Natural killer cell (primary cell): ENCODE data around the gene DUS1L. TPM values are rescaled to one million over a fixed set of nuclear protein-coding genes. Genes with fewer than 3 reads are reported as not detected.

Experiments
- ATAC-seq, 3 donors: fragments of 150-1000 bp in 2 of 3; fragments of 200-7000 bp in 1 of 3; cut with Tn5 transposase; 1 replicate in 1 of 3; 2 replicates in 2 of 3; pipeline ENCODE4 v1.10.0; 2021; ENCODE audit warnings: mild to moderate bottlenecking in 2 of 3, moderate library complexity in 2 of 3
- DNase-seq, 2 donors: peaks; one replicate each; pipeline versions ENCODE4 v3.0.0 to v3.0.0-alpha.2; 2013 to 2021; ENCODE audit warnings: mixed read lengths in 1 of 2
- H3K27ac ChIP-seq: one replicate; pipeline ENCODE4 v1.5.1; 2013; ENCODE audit warnings: mild to moderate bottlenecking, low read length
- H3K27me3 ChIP-seq: one replicate; pipeline ENCODE4 v1.6.1; 2013; ENCODE audit warnings: low read length; ENCODE audit not compliant: control insufficient read depth, insufficient read depth
- H3K36me3 ChIP-seq: one replicate; pipeline ENCODE4 v1.6.1; 2013; ENCODE audit warnings: low read length; ENCODE audit not compliant: control insufficient read depth, insufficient read depth
- H3K4me1 ChIP-seq: one replicate; pipeline ENCODE4 v1.6.1; 2013; ENCODE audit warnings: low read length; ENCODE audit not compliant: control insufficient read depth, insufficient read depth
- H3K4me3 ChIP-seq: one replicate; pipeline ENCODE4 v1.5.1; 2013; ENCODE audit warnings: low read length
- H3K9me3 ChIP-seq: one replicate; pipeline ENCODE4 v1.6.1; 2013; ENCODE audit warnings: low read length; ENCODE audit not compliant: control insufficient read depth, insufficient read depth
- H3K27ac Mint-ChIP-seq, 2 donors: one replicate each; pipeline ENCODE4 v1.8.0; 2022; ENCODE audit warnings: mild to moderate bottlenecking in 2 of 2, mixed read lengths in 2 of 2, moderate library complexity in 1 of 2
- H3K27me3 Mint-ChIP-seq, 2 donors: one replicate each; pipeline ENCODE4 v1.8.0; 2022; ENCODE audit warnings: low read depth in 2 of 2, mixed read lengths in 2 of 2
- H3K36me3 Mint-ChIP-seq: one replicate; pipeline ENCODE4 v1.8.0; 2022; ENCODE audit warnings: mixed read lengths
- H3K4me1 Mint-ChIP-seq, 2 donors: one replicate each; pipeline ENCODE4 v1.8.0; 2022; ENCODE audit warnings: mixed read lengths in 2 of 2
- H3K4me3 Mint-ChIP-seq: one replicate; pipeline ENCODE4 v1.8.0; 2022; ENCODE audit warnings: mild to moderate bottlenecking, moderate library complexity, mixed read lengths
- H3K9me3 Mint-ChIP-seq, 2 donors: one replicate each; pipeline ENCODE4 v1.8.0; 2022; ENCODE audit warnings: mixed read lengths in 2 of 2
- WGBS: methylation state at CpG from one replicate; pipeline ENCODE4 v1.1.7; 2013; ENCODE audit warnings: missing lambda C conversion rate; ENCODE audit not compliant: insufficient coverage; 5-methylcytosine and 5-hydroxymethylcytosine counted together
- intact Hi-C: fragments of 100-400 bp; cut with micrococcal nuclease; formaldehyde crosslinking; loops from one replicate; pipeline ENCODE4 v1.14.2; 2022
- total RNA-seq, 4 donors: library from RNA; stranded (reverse); fragments of 120-200 nt in 1 of 4; gene quantifications; one replicate each; pipeline versions ENCODE4 v1.2.3 to v1.2.4, GENCODE V29; 2013 to 2022
- TF ChIP-seq, protein P1 (sequence below): fragments of 200-600 bp; IDR thresholded peaks from one replicate; pipeline ENCODE4 v1.8.0; 2022; ENCODE audit warnings: antibody characterized with exemption

Gene DUS1L
- total RNA-seq, 3 donors from 2014 or later (not counting 1 experiment from before 2014, with no cell fraction given): 122 to 144 (median 136) TPM

DNA sequence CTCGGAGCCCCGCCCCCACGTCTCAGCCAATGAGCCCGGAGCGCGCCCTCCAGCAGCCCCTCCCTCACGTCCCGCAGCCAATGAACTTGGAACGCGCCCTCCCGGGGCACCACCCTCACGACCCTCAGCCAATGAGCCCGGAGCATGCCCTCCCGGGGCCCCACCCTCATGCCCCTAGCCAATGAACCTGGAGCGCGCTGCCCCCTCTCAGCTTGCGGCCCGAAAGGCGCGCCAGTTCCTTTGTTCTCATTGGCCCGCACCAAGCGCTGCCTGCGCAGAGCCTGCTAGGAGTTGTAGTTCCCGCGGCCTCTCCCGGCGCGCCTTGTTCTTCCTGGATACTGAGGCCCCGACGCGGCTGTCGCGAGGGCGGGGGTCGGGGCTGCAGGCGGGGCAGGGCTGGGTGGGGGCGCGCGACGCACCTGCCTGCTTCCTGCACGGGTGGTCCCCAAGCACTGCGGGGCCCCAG, 42.6 kb downstream of the DUS1L start, which contains the start of gene LRRC45:
Gene LRRC45, plus strand, starts transcription at position 325 of the 466 bp plus-strand sequence. CDS start 339 bp downstream, outside the sequence.
- TF ChIP-seq, protein P1, sequence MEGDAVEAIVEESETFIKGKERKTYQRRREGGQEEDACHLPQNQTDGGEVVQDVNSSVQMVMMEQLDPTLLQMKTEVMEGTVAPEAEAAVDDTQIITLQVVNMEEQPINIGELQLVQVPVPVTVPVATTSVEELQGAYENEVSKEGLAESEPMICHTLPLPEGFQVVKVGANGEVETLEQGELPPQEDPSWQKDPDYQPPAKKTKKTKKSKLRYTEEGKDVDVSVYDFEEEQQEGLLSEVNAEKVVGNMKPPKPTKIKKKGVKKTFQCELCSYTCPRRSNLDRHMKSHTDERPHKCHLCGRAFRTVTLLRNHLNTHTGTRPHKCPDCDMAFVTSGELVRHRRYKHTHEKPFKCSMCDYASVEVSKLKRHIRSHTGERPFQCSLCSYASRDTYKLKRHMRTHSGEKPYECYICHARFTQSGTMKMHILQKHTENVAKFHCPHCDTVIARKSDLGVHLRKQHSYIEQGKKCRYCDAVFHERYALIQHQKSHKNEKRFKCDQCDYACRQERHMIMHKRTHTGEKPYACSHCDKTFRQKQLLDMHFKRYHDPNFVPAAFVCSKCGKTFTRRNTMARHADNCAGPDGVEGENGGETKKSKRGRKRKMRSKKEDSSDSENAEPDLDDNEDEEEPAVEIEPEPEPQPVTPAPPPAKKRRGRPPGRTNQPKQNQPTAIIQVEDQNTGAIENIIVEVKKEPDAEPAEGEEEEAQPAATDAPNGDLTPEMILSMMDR: no peak
- peak; percentile 99 for DNase-seq
- Mint-ChIP-seq H3K27me3 (no peaks in the 10 kb centered on the region), H3K9me3 (no peaks in the 10 kb centered on the region), H3K36me3 (no peaks in the 10 kb centered on the region), H3K4me1 (peaks cover 7 to 34% of the 10 kb centered on the region in 2 donors), H3K27ac (peak within 1 kb of the TSS in 1 of 2 donors; percentile 92), H3K4me3 (peak within 1 kb of the TSS; percentile 83)
- H3K27me3 ChIP-seq: no peaks in the 10 kb centered on the region
- under 1% methylated on average over 42 of the region's 42 CpGs for WGBS
- H3K9me3 ChIP-seq: no peaks in the 10 kb centered on the region
- ATAC-seq: peak; percentile 94 to 99 (median 94)
- H3K4me3 ChIP-seq: peak within 1 kb of the TSS; percentile 77
- H3K36me3 ChIP-seq: no peaks in the 10 kb centered on the region
- intact Hi-C loops: loop anchor here (1.0 to 2.0 kb wide), 2 partner anchors 14 to 76 kb away; partner anchors contain the start of genes DCXR and FASN
- H3K27ac ChIP-seq: peak within 1 kb of the TSS; percentile 38
- H3K4me1 ChIP-seq: peaks cover 29% of the 10 kb centered on the region

DNA sequence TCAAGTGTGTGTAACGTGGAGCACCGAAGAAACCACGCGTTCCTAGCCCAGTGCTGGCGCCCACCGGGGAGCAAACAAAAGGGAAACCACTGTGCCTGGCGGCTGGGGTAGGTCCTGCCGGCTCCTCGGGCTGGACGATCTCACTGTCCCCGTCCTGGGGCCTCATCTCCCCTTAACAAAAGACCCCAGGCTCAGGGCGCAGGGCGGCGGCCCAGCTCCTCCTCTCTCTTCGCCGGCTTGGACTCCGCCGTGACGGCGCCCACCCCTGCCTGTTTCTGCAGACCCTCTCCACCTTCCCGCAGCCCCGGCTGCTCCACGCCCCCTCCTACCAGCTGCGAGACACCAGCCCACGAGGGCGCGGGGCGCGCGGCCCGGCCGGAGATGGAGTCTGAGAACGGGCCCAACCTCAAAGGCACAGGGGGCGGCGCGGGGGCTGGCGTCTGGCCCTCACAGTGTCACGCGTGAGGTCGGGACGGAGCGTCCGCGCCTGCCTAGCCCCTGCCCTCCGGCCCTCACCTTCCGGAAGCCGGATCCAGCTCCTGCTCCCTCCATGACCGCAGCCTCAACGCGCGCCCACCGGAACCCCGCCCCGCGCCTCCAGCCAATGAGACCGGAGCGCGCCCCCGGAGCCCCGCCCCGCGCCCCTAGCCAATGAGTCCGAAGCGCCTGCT, 43.2 kb downstream of the DUS1L start, which contains the start of gene CENPX:
Gene CENPX, minus strand, starts transcription at position 569 of the 671 bp plus-strand sequence. Its CDS starts 17 bp downstream, at position 552.
- Mint-ChIP-seq H3K4me1 (peaks cover 7 to 34% of the 10 kb centered on the region in 2 donors), H3K36me3 (no peaks in the 10 kb centered on the region), H3K27me3 (no peaks in the 10 kb centered on the region), H3K27ac (peak within 1 kb of the TSS in 1 of 2 donors; percentile 92), H3K9me3 (no peaks in the 10 kb centered on the region), H3K4me3 (peak within 1 kb of the TSS; percentile 83)
- Histone ChIP-seq H3K27me3 (no peaks in the 10 kb centered on the region), H3K36me3 (no peaks in the 10 kb centered on the region), H3K4me3 (peak within 1 kb of the TSS; percentile 77), H3K27ac (peak within 1 kb of the TSS; percentile 38), H3K9me3 (no peaks in the 10 kb centered on the region), H3K4me1 (peaks cover 29% of the 10 kb centered on the region)
- TF ChIP-seq, protein P1: no peak
- ATAC-seq: peak in 1 of 3 donors; percentile 8
- intact Hi-C loops: loop anchor here (2.0 kb wide), 1 partner anchor 76 kb away; the partner anchor contains the start of gene FASN
- DNase-seq: no peak
- under 1% methylated on average over 64 of the region's 64 CpGs for WGBS

GRCh38 chr17:82021900-82022309, 43.7 kb downstream of the DUS1L start:
- ATAC-seq (no peak), DNase-seq (peak in 1 of 2 donors; percentile 31)
- Mint-ChIP-seq H3K9me3 (no peaks in the 10 kb centered on the region), H3K36me3 (no peaks in the 10 kb centered on the region), H3K27ac (peak overlapping the region in 1 of 2 donors; percentile 92), H3K4me3 (peak overlapping the region; percentile 83), H3K4me1 (peaks cover 7 to 34% of the 10 kb centered on the region in 2 donors), H3K27me3 (no peaks in the 10 kb centered on the region)
- Histone ChIP-seq H3K4me3 (peak overlapping the region; percentile 77), H3K27ac (no peak overlapping the region), H3K36me3 (no peaks in the 10 kb centered on the region), H3K9me3 (no peaks in the 10 kb centered on the region), H3K4me1 (peaks cover 29% of the 10 kb centered on the region), H3K27me3 (no peaks in the 10 kb centered on the region)
- intact Hi-C loops: loop anchor here (2.0 kb wide), 1 partner anchor 77 kb away; the partner anchor contains the start of gene FASN
- TF ChIP-seq, protein P1: no peak
- WGBS: 2% methylated on average over 9 of the region's 10 CpGs
